GM20000 (cell line): ENCODE results near the gene HRNR.
A peak's percentile ranks its signal among the peaks of the same experiment; 100 is the strongest.

ENCODE experiments used
- DNase-seq: peaks from one replicate; pipeline ENCODE4 v3.0.0; 2012; ENCODE audit warnings: low spot score
- TF ChIP-seq, protein P1 (sequence below): IDR thresholded peaks from 2 replicates; pipeline ENCODE4 v1.5.1; 2012; ENCODE audit warnings: mild to moderate bottlenecking, control low read depth; ENCODE audit errors: extremely low read depth, missing control alignments

HRNR gene

DNA sequence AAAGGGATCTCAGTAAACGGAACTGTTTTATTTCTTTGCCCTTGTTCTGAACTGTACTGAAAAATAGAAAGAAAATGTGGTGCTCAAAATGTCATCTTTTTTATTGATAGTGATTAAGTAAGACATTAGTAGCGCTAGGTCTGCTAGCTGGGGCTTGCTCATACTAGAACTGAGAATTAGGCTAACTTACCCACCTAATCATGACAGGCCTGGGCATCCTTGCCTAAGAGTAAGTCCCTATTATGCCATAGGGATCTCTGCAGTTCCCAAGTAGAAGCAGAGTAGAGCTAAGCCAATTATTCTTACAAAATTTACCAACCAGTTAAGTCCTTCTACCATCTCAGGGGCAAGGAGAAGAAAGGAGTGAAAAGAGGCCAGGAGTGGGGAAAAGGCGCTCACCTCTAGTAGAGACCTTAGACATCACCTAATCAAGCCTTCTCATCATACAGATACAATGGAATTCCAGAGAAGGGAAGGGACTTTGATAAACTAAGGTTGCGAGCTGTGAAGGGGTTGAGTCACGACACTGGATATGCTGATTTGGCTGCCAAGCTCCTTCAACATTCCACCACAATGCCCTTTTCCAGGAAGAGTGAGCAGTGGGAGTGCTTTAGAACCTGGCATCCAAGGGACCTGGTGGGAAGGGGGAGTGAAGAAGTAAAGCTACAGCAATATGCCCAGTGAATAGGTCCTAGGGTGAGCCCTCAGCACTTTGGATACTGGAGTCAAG is 37.3 kb downstream of the HRNR start:
- TF ChIP-seq, protein P1, sequence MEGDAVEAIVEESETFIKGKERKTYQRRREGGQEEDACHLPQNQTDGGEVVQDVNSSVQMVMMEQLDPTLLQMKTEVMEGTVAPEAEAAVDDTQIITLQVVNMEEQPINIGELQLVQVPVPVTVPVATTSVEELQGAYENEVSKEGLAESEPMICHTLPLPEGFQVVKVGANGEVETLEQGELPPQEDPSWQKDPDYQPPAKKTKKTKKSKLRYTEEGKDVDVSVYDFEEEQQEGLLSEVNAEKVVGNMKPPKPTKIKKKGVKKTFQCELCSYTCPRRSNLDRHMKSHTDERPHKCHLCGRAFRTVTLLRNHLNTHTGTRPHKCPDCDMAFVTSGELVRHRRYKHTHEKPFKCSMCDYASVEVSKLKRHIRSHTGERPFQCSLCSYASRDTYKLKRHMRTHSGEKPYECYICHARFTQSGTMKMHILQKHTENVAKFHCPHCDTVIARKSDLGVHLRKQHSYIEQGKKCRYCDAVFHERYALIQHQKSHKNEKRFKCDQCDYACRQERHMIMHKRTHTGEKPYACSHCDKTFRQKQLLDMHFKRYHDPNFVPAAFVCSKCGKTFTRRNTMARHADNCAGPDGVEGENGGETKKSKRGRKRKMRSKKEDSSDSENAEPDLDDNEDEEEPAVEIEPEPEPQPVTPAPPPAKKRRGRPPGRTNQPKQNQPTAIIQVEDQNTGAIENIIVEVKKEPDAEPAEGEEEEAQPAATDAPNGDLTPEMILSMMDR, result no peak
- DNase-seq, result no peak

DNA sequence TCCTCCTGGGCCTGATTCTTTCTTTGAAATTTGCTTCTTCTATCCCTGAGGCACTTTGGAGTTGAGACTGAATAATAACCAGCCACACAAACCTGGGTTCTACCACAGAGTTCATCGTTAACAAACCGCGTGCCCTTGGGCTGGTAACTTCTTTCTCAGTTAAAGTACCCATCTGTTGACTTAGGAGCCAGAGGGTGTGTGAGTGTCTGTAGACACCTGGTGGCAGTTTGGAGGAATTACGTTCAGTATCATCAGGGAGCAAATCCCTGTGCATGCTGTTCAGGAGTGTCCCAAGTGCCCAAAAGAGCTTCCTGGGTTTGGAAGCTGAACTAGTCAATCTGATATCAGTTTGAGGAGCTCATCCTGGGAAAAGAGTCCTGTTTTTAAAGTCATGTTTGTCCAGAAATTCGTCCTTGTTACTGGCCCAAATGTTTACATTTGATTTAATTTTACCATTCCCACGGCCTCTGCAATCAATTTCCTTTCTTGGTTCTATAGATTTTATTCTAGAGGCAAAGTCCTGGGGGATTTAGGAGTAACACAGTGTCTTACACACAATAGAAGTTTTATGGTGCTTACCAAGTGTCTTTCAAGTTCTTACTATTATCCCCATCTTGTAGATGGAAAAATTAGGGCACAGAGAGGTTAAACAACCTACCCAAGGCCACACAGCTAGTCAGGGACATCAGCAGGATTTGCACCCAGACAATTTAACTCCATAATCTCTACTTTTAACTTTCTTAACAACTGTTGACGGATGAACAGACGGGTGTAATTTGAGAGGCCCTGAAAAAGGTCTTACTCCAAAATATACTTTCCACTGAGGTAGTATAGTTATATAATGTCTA is 38.2 kb downstream of the HRNR start:
- TF ChIP-seq, protein P1, result peak; percentile 53

DNA sequence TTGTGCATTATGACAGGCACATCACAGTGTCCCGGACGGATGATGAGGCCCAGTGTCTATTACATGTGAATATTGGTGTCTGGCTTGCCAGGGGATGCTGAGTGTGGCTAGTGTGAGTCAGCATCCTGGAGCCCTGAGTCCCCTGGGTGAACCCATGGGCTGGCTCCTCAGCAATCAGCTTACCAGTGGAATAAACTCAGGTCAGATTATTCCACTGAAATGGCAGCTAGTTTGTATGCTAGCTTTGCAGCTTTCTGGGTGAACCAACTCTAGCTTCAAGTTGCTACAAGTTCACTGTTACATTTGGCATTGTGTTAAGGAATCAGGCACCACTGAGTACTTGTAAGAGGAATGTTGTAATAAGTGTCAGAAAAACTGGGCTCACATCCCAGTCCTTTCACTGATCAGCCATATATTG is 41.0 kb downstream of the HRNR start:
- no peak for DNase-seq
- TF ChIP-seq, protein P1, result no peak

More for the DNA sequence above, 38.2 kb downstream of the HRNR start:
- DNase-seq, result peak; percentile 51

DNA sequence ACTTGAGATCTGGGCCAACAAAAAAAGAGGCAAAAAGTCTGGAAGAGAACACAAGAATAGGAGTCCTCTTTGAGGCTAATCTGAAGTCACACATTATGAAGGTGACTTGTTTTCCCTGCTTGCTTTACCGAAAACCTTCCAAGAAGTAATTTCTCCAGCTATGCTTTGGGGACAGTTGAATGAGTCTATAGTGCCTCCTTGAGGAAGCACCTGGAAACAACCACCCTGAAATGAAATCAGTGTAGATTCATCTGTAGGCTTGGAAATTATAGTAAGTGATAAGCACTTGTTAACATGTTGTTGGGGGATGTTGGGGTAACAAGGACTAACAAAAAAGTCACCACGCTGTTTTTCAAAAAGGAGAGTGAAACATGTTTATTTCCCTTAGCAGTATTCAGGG is 41.6 kb downstream of the HRNR start:
- DNase-seq, result no peak
- TF ChIP-seq, protein P1, result no peak

DNA sequence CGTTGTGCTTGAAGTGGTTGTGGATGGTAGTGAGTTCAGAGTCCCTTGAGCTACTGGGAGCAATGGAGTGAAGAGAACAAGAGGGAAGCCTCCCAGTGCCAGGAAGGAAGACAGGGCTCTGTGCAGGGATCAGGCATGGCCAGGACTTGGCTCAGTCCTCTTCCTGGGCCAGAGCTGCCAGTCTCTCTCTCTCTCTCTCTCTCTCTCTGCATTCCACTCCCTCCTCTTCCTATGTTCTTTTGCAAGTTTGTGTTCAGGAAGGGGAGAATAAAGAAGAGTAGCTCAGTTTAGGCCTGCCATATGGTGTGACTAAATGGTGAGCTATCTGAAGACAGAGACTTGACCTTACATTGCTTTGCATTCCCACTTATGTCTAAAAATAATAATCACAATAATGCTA is 44.4 kb downstream of the HRNR start:
- TF ChIP-seq, protein P1, result no peak
- DNase-seq, result no peak

DNA sequence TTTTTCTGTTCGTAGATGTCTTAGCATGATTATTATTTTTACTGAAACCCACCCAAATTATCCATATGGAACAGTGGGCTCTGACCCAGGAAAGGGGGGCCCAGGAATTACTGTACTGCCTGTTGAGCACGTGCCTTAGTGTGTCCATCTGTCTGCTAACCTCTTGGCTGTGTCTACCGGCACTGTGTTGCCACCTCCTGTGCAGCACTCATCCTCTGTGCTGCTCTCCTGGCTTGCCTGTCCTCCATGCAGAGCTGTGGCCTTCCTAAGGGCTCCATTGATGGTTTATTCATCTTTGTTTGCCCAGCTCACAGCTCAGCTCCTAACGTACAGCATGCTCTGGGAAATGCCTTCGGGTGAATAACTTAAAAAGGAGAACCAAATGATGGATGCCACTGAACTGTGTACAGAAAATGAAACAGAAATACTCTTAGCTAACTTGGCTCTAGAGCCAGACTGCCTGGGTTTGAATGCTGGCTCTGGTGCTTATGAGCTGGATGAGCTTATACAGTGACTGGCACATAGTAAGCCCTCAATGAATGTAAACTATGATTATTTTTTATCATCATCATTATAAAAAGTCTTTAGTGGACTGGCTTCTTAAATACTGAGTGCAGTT is 53.6 kb downstream of the HRNR start:
- no peak for DNase-seq
- TF ChIP-seq, protein P1, result no peak

DNA sequence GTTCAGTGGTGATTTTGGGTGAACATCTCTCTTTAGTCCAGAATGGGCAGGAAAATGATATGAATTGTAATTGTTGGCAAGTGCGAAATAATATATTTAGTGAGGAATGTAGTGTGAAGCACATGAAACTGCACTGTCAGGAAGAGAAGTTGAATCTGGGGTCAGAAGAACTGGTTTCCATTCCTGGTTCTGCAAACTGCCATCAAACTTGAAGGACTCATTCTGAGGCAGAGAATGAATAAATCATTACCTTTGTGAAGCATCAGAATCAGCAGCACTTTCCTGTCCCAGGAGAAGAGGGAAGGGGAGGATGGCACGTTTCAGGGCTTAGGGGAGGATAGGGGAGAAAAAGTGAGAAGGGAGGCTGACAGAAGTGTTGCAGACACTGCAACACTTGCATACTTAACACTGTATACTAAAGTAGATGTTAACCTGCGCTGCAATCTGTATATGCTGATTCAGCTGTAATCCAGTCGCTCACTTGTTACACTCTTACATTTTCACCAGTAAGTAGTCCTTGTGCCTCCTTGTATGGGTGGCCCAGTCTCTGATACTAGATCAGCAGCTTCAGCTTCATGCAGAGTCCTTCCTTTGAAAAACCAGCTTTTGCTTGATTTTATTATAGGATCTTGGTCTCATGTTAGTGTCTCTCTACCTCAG is 54.5 kb downstream of the HRNR start:
- TF ChIP-seq, protein P1, result no peak
- no peak for DNase-seq
